HG03571 (cell line): ENCODE results near the gene NTN3.
"Not testable (repeated sequence)": the region's sequence is repeated elsewhere in the genome, so short reads cannot be mapped to it uniquely, and the experiment has no call there.

ENCODE experiments used
- ATAC-seq: cut with Tn5 transposase; IDR thresholded peaks from one replicate; pipeline ENCODE4 v1.9.1; 2021; ENCODE audit not compliant: unreplicated experiment

The NTN3 gene

DNA sequence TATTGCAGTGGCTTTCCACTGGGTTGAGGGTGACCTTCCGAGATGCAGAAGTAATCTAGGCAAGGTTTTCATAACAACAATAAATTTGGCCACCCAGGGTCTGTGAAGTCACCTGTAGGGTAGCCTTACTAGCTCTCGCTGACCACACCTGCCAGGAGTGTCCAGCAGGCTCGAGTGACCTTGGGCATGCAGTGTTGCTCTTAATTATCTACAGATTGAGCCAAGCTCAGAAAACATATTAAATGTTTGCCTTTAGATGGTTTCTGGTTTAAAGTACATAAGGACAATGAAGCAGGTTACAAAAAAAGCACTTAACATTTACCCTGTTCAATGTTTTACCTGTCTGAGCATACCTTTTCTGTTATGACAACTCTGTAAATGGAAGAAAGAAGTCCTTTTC lies 5.6 kb downstream of the NTN3 start:
- ATAC-seq: no peak

GRCh38 chr16:2477327-2477726 lies 6.2 kb downstream of the NTN3 start:
- ATAC-seq: no peak

GRCh38 chr16:2478279-2478678 lies 7.2 kb downstream of the NTN3 start:
- no peak for ATAC-seq

GRCh38 chr16:2479996-2480395 lies 8.9 kb downstream of the NTN3 start:
- not testable (repeated sequence) for ATAC-seq

GRCh38 chr16:2480948-2481347 lies 9.9 kb downstream of the NTN3 start:
- ATAC-seq: no peak

DNA sequence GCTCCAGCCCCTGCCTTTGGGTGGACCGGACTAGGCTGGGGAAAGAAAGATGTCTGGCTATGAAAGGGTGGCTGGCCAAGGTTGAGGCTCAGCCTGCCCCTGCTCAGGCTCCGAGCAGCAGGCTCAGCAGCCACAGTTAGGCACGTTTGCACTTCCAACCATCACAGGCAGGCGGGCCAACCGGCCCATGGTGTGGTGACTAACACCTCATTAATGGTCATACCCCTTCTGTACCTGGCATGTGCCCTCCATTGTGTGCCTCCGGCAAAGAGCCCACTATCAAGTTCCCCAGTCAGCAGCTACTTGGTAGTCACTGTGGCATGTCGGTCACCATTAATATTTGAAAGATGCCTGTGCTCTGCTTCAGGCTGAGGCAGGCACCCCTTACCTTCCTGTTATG lies 10.6 kb downstream of the NTN3 start:
- no peak for ATAC-seq

- no peak for ATAC-seq
These were observed 11.2 kb downstream of the NTN3 start for GRCh38 chr16:2482249-2482648.

GRCh38 chr16:2482708-2483534 lies 11.8 kb downstream of the NTN3 start:
- ATAC-seq: no peak

DNA sequence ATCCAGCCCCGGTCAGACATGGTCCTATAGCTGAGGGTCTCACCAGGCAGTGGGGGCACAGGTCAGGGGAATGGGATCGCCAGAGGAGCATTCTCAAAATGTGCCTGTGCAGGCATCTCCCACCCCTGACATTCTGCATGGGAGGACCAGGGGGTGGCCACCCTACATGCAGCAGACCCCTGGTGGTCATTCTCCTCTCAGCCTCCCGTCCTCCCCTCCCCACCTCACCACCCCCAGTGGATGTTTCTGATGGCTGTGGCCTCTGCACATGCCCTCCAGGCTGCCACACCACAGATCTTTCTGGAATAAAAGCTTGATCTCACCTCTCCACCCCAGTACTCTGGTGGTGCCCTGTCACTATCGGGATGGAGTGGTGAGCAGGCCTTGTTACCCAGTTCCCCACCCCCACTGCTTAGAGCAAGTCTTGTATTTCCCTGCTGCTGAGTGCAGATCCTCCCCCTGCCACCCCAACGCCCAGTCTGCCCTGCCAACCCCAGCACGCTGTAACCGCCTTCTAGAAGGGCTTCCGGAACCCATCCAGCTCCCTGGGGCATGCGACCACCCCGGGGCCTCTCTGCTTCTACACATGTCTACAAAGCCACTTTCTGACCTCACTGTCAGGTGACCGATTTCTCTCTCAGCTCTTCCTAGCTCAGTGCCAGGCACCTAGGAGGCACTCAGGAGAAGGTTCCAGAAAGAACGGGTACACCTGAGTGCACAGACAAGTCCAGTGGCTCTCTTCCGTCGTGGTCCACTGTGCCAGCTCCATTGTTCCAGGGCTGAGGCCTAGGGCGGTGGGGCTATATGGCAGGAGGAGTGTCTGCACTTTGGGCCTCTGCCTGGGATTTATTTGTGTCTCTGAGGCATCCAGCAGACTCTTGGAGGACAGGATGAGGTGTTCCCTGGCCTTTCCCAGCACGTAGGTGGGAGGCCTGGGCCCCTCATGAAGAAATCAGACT lies 13.1 kb downstream of the NTN3 start:
- ATAC-seq: no peak

GRCh38 chr16:2484898-2485508 lies 13.9 kb downstream of the NTN3 start:
- no peak for ATAC-seq

GRCh38 chr16:2485811-2486507 lies 14.9 kb downstream of the NTN3 start:
- ATAC-seq: no peak

DNA sequence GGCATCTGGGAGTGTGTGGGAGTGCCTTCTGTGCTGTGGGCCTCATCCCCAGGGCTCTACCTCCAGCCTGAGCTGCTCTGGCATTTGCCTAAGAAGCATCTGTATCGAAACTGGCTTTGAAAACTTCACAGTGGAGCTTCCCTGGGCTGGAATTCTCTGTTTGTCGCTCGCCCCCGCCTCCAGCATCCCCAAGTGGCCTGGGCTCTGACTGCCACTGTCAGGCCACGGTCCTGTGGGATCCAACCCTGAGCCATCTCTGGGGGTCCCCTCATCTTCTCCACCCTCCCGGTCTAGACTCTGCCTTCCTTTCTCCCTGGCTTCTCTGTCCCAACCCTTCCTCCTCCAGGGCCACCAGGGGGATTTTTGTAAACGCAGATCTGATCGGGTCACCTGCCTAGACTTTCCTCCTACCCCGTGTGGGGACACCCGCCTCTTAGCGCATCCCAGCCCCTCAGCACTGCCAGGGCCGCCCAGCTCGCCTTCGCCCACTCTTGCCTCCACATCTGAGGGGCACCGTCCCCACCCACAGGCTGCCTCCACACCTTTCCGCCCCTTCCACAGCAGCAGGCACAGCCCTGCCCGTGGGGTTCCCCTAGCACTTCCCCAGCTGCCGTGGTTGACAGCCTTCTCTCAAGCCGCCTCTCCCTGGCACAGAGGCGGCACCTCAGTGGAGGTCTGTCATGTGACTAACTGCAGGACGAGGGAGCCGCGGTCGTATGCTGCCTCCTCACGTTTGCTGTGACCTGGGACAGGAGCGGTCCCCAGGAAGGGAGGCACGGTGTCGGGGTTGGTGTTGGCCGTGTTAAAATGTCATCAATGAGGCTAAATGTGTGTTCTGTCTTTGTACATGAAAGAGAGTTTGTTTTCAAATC lies 15.8 kb downstream of the NTN3 start:
- ATAC-seq: no peak

- ATAC-seq: no peak
These were observed 16.4 kb downstream of the NTN3 start for GRCh38 chr16:2487517-2487842.

- no peak for ATAC-seq
These were observed 16.9 kb downstream of the NTN3 start for GRCh38 chr16:2487903-2488531.

GRCh38 chr16:2489581-2489980 lies 18.5 kb downstream of the NTN3 start:
- no peak for ATAC-seq

GRCh38 chr16:2490190-2491105 lies 19.4 kb downstream of the NTN3 start:
- no peak for ATAC-seq

DNA sequence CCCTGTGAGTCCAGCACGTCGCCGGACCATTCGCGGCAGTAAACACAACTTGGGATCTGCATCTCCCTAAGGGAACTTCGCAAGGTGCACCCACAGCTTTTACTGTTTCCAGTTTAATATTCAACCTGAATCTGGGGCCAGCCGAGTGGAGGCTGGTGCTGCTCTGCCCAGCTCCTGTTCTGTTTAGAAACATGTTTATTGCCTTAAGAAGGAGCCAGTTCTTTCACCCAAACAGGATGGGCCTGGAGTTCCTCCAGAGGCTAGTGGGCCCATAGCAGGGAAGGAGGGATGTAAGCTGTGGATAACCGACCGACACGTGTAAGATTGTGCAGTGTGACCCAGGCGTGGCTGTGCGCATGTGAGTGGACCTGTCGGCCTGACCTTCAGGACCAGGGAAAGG lies 21.2 kb downstream of the NTN3 start:
- no peak for ATAC-seq

DNA sequence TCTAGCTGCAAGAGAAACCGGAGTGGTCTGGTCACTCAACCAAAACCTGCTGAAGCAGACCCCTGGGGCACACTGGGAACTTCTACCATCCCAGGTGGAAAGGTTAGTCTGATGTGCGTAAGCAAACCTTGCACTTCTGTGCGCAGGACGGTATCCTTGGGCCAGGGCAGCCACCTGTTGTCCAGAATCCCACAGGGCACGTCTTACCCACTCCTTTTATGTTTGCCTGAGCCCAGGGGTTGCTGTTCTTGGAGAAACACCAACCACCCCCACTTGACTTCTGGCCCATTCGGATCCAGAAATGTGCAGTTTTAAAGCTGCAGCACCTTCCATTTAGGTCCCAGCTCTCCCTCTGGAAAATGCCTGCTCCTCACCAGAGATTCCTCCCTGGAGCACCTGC lies 22.5 kb downstream of the NTN3 start:
- ATAC-seq: no peak

- no peak for ATAC-seq
These were observed 23.5 kb downstream of the NTN3 start for GRCh38 chr16:2494616-2495015.
